ENCODE measurements around the gene NR1I2.

- TF ChIP-seq CTCF (IDR thresholded peaks at IDR 0.05) (no peak), EP300 (IDR thresholded peaks at IDR 0.05) (no peak)
These were observed 2.0 kb downstream of the NR1I2 start for GRCh38 chr3:119783883-119784282.
